HFF-Myc (cell line): Measurements from ENCODE around the gene PBOV1.

Source experiments
- DNase-seq: peaks from one replicate; pipeline ENCODE4 v3.0.0-alpha.2; 2011; ENCODE audit warnings: low read depth; ENCODE audit errors: extremely low read depth
- H3K4me3 ChIP-seq: replicated peaks from 2 replicates; pipeline ENCODE4 v1.5.1; 2011; ENCODE audit warnings: low read depth, mild to moderate bottlenecking, control low read depth, low read length
- TF ChIP-seq, protein P1 (sequence below): IDR thresholded peaks from 2 replicates; pipeline ENCODE4 v1.5.1; 2012; ENCODE audit warnings: mild to moderate bottlenecking, low read depth, low read length, control low read depth; ENCODE audit errors: missing control alignments

The PBOV1 gene

GRCh38 chr6:138218449-138218848 lies at the start of gene PBOV1:
Gene PBOV1, minus strand, starts transcription at chr6:138218491. Its CDS starts 96 bp downstream, at chr6:138218395.
- DNase-seq = no peak
- no peak within 1 kb of the TSS for H3K4me3 ChIP-seq
- TF ChIP-seq, protein P1, sequence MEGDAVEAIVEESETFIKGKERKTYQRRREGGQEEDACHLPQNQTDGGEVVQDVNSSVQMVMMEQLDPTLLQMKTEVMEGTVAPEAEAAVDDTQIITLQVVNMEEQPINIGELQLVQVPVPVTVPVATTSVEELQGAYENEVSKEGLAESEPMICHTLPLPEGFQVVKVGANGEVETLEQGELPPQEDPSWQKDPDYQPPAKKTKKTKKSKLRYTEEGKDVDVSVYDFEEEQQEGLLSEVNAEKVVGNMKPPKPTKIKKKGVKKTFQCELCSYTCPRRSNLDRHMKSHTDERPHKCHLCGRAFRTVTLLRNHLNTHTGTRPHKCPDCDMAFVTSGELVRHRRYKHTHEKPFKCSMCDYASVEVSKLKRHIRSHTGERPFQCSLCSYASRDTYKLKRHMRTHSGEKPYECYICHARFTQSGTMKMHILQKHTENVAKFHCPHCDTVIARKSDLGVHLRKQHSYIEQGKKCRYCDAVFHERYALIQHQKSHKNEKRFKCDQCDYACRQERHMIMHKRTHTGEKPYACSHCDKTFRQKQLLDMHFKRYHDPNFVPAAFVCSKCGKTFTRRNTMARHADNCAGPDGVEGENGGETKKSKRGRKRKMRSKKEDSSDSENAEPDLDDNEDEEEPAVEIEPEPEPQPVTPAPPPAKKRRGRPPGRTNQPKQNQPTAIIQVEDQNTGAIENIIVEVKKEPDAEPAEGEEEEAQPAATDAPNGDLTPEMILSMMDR = no peak

GRCh38 chr6:138266095-138266494 lies 47.8 kb upstream of the PBOV1 start:
- no peak overlapping the region for H3K4me3 ChIP-seq
- TF ChIP-seq, protein P1 = no peak
- DNase-seq = no peak

DNA sequence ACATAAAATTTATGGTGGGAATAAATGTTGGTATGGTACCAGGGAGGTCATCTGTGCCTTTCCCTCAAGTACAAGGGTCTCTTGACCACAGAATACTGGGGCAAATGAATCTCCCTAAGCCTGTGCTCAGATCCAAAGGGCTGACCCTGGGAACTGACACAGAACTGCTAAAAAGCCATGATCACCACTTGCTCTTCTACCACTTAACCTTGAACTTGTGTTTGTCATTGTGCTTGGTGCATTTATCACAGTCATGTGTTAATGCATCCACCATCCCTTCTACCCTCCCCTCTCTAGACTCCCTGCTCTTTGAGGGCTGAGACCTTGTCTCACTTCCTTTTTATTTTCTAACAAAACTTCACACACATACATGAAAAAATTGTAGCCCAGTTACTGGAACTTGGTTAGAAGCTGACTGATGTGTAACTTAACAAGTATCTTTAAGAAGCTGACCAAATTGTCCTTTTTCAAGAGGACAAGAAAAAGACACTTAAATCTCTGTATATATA lies 46.1 kb upstream of the PBOV1 start:
- DNase-seq = no peak

GRCh38 chr6:138263963-138264362 lies 45.7 kb upstream of the PBOV1 start:
- no peak overlapping the region for H3K4me3 ChIP-seq
- no peak for DNase-seq
- TF ChIP-seq, protein P1 = no peak

More for the DNA sequence above, 46.1 kb upstream of the PBOV1 start:
- H3K4me3 ChIP-seq = no peak overlapping the region
- TF ChIP-seq, protein P1 = no peak

GRCh38 chr6:138261116-138261780 lies 43.0 kb upstream of the PBOV1 start:
- TF ChIP-seq, protein P1 = no peak
- no peak for DNase-seq
- no peak overlapping the region for H3K4me3 ChIP-seq

DNA sequence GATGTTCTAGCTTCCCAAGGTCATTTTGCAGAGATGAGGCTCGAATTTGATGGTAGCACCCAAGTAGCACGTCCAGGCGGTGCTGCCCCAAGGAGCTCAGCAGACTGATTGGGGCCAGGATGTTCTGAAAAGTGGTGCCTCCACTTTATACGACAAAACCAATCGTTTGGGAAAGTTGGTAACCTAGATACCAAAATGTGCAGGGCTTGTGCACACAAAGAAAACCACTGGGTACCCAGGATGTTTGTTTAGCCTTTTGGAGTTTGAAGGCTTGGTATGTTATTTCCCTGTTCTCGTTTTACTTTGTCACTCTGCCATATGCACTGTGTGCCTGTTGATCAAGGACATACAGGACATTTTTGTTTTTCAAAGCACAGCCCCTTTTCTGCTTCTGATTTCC lies 40.7 kb upstream of the PBOV1 start:
- H3K4me3 ChIP-seq = no peak overlapping the region
- DNase-seq = no peak
- TF ChIP-seq, protein P1 = no peak
